NCI-H345 (cell line): Measurements from ENCODE around the gene EFNA5.
"Not testable (repeated sequence)": the region's sequence is repeated elsewhere in the genome, so short reads cannot be mapped to it uniquely, and the experiment has no call there.

Experiments
- DNase-seq: peaks from one replicate; lab custom pipeline; 2025; lab: John Stamatoyannopoulos, UW

Gene EFNA5

DNA sequence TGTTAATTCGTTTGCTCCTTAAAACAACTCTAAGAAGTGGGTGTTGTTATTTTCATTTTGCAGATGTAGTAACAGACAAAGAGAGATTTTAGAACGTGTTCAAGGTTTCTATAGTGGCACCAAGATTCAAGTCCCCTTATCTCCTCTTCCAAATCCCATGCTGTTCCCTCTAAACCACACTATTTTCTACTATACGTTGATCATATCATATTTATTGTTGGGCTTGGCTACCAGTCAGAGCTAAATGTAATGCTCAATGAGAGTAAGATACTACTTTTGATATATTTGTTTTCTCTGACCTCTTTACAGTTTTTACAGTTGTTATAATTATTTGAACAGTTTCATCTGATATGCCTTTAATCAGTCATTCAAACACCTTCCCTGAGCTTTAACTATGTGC, 212.9 kb downstream of the EFNA5 start:
- no peak for DNase-seq

DNA sequence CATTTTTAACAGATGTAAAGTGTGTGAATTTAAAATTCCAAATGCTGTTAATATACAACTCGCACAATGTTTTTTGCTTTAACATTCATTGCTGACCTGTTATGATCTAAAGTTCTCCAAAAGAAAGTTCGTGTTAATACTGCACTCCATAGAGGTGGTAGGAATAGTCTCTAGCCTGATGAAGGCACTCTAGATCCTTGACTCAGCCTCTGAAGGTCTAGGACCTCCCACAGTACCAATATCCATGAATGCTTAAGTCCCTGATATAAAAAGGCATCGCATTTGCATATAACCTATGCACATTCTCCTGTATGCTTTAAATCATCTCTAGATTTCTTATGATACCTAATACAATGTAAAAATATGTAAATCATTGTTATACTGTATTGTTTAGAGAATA, 213.6 kb downstream of the EFNA5 start:
- DNase-seq: no peak

DNA sequence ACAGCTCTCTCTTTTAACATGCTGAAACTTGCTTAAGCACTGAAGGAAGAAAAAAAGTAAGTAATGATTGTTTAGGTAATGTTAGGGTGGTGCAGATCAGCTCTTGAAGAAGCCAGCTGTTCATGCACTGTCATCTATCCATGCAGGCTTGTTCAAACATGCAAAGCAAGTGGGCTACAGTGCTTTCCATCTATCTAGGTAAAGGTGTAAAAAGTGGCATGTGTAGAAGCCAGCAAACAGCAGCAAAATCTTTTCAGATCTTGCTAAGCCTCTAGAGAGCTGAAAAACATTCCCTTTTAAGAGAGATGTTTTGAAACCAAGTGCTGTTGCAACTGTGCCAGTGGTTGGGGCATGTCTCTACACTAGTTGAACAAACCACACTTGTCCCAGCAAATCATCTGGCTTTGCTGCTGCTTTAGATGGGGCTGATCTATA, 214.4 kb downstream of the EFNA5 start:
- DNase-seq: peak; percentile 33

DNA sequence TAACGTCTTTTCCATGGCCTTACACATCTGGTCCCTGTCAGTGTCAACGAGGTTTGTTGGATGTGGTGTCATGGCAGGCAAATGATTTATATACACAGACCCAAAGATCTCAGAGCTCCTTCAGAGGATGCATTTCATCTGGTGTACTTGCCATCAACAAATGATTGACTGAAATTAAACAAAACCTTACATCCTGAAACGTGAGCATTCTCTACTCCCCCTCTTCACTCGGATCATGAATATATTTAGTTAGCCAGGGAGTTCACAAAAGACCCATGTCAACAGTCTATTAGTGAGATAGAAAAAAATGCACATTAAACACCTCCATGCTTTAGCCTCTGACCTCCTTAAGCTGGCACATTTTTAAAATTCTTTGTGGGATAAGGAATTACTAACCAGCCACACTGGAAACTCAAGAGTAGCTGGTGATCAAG, 215.6 kb downstream of the EFNA5 start:
- DNase-seq: peak; percentile 12

DNA sequence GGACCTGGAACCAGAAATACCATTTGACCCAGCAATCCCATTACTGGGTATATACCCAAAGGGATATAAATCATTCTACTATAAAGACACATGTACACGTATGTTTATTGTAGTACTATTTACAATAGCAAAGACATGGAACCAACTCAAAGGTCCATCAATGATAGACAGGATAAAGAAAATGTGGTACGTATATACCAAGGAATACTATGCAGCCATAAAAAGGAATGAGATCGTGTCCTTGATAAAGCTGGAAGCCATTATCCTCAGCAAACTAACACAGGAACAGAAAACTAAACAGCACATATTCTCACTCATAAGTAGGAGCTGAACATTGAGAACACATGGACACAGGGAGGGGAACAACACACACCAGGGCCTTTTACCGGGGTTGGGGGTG, 218.9 kb downstream of the EFNA5 start:
- DNase-seq: not testable (repeated sequence)

DNA sequence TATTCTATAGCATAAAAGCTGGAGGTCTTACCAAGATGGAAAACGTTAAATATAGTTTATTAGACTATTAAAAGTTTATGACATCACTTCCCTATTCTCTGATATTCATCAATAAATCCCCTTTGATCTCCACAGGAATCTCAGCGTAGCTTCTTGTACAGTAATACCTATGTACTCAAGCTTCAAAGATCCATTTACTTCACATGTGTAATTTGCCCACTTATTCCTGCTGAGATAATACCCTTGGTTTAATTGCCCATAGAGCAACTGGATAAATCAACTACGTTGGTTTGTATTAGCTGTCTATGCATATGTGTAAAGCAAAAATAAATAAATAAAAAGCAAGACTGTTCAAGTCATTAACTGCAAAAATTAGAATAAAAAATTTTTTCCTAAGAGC, 219.7 kb downstream of the EFNA5 start:
- DNase-seq: peak; percentile 18

DNA sequence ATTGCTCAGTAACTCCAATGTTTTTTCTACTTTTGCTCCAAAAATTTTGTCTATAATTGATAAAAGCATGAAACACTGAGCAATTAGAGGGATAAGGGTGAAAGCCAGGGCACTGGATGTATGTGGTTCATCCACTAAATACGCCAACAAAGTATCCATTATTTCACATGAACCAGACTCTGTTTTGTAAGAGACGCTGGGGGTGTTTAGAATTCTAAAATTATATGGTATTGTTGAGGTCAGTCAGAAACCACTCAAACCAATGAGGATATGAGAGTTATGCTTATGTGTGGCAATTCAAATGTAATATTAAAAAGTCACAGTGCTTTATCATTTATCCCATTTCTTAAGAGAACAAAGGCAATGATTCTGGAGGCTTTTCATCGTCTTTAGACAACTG, 220.2 kb downstream of the EFNA5 start:
- no peak for DNase-seq

DNA sequence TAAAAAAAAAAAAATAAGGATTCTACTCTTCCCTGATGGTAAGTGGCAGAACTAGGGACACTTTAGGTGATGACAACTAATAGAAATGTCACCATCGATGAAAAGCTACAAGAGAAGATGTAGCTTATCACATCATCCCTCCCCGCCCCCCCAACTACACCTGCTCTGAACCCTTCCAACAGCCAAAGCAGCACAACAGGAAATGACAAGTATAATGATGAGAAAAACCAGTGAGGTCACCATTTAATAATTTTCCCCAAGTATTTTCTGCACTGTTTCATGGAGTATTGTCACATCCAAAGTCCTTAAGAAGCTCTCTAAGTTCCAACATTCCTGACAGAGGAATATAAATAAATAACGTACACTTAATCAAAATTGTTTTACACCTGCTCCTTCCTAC, 221.4 kb downstream of the EFNA5 start:
- DNase-seq: no peak

DNA sequence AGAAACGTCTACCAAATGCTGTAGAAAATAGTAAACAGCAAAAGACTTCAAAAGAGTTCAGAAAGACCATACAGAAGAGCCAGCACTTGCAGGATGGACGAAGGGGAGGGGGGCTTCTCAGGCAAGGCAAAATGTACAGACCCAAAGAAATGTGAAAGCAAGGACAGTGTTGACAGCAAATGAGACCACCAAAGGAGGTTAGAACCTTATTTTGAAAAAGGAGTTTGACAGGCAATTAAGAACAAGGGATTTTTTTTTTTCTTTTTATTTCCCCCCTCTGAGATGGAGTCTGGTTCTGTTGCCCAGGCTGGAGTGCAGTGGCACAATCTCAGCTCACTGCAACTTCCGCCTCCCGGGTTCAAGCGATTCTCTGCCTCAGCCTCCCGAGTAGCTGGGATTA, 223.2 kb downstream of the EFNA5 start:
- DNase-seq: no peak

DNA sequence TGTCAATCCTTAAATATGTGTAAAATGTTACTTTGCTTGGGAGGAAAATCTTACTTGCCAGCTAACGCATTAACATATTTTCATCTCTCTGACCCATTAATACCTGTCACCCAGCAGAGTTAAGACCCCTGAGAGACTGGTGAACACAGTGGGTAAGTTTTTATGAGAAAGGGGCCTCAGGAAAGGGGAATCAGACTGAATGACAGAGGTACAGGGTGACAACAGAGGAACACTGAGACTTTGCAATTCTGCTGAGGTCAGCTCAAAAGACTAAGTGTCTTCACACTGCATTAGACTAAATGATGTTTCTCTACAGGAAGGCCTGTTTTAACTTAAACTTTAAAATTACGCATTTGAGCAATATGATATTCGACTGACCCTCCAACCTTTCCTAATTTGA, 223.8 kb downstream of the EFNA5 start:
- no peak for DNase-seq

DNA sequence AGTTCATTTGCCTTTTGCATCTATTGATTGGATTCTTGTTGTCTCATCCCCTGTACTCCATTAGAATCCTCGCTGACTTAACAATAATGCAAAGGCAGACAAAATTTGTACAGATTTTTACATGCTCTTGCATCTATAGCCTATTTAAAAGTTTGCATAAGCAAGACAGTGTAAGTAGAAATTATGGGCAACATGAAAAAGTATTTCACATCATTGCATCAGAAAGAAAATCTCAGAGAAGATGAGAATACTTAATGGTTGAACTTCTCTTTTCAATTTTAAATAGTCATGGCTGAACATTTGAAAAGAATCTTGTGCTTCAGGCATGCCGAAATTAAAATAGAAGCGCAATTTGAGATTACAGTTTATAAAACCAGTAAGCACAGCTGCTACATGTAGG, 226.4 kb downstream of the EFNA5 start:
- no peak for DNase-seq

DNA sequence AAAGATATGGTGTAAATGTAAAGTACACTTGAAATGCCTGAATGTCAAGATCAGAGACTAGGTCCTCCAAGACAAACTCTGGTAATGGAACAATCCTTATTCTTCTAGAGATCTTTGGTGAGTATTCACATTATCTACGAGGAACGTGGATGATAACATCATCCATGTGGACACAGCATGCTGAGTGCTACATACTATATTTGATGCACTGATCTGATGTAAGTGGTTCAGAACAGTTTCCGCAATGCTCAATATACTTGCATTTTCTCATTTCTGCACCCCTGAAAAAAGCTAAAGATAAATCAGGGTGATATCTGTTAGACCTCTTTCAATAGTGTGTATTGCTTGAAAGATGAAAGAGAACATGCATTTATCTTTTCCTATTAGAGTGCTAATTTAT, 226.8 kb downstream of the EFNA5 start:
- DNase-seq: no peak

DNA sequence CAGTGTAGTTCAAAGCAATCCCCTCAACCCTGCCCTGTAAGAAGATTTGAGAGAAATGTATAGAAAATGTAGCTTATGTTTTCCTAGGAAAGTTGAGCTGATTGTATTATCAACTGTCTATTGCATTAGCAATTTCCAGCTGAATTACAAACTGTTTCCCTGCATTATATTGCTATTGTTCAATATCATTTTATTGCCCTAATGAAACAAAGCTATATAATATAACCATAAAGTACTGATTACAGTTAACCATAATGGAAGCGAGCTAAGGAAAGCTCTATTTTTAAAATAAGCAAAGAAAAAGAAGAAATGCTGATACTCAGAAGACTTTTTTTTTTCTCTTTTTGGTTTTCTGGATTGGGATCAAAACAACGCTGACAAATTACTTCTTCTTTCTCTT, 228.3 kb downstream of the EFNA5 start:
- no peak for DNase-seq

DNA sequence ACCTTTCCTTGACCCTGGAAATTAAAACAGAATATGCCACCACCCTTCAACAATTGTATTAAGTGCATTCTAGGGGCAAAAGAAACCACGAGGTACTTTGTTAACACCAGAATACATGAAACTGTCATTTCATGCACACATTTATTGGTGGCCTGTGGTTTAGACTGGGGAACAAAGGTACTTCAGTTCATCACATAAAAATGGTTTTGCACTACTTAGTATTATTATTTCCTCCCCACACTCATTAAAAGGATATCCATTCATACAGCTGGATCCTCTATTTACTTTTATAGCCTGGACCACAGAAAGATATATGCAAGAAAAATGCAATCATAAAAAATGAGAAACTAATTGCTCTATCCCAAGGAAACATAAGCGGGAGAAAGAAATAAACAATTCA, 230.9 kb downstream of the EFNA5 start:
- no peak for DNase-seq

DNA sequence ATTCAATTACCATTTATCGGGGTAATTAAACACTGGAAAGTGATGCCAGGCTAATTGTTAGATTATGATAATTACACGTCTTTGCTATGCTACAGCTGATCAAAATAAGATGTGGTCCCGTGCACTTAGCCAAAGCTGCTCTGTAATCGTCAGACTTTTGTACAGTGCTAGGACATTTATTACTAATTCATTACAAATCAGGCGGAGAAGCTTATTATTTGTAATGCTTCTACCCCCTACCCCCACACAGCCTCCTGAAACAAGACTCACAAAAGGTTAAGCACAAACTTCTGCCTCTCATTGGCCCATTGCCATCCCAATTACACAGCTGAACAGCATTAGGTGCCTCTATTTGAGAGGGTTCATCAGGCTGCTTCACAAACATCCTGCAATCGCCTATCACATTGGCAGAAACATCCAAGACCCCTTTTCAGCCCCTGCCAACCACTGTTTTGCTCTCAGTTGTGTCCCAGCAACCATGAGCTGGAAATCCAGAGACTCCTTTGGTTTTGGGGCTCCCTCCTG, 232.7 kb downstream of the EFNA5 start:
- peak; percentile 21 for DNase-seq

DNA sequence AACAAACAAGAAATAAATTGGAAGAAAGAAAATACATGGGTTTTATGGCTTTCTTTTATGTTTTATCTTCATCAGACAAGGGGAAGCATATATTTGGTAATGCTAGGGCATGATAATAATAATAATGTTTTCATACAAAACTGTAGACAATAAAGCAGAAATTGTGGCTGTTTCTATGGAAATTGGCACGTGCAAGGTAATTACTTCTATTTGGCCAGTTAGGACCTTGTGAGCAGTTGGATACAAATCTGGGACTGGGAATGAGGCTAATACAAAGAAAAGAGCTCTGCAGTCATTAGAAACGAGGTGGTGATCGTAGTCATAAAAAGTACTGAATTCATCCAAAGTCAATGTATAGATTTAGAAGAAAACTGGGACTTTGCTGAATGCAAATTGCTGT, 233.6 kb downstream of the EFNA5 start:
- no peak for DNase-seq

DNA sequence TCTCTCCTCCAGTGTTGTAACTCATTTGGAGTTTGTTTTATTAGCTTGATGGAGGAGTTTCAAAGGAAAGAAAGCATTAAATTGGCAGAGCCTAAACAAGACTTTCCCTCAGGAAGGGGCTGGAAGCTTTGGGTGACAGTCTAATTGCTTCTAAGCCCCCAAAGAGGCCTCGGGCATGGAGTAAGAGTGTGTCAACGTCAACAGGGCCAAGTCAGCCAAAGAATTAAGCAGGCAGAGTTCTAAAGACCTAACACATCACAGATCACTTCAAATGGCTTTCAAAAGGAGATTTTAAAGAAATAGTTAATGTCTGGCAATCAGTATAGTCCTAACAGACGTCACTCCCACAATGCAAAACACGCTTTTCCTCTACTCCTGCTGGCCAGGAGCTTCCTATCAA, 234.5 kb downstream of the EFNA5 start:
- DNase-seq: no peak

DNA sequence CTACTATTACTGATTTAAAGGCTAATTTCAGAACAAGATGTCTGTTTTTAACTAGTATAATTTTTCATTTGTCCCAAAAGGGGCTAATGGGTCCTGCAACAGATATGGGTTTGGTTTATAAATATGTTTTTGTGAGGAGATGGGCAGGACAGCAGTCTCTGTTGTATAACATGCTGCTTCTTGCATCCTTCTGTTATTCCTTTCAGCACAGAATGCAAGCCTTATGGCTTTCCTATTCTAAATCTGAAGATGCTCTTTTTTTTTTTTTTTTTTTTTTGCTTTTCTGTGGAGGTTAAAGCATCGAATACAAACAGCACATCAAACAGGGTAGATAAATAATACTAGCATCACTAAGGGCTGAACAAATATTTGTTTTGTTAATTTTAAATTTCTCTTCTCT, 235.7 kb downstream of the EFNA5 start:
- DNase-seq: no peak

DNA sequence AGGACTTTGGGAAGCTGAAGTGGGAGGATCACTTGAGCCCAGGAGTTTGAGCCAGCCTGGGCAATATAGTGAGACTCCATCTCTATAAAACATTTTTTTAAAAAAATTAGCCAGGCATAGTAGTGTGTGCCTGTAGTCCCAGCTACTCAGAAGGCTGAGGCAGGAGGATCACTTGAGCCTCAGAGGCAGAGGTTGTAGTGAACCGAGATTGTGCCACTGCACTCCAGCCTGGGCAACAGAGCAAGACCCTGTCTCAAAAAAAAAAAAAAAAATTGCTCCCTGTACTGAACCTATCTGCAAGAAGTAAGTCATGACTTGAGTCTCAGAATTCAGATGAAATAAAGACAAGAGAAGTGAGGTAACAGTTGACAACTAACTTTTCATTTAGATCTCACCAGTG, 237.1 kb downstream of the EFNA5 start:
- DNase-seq: not testable (repeated sequence)

DNA sequence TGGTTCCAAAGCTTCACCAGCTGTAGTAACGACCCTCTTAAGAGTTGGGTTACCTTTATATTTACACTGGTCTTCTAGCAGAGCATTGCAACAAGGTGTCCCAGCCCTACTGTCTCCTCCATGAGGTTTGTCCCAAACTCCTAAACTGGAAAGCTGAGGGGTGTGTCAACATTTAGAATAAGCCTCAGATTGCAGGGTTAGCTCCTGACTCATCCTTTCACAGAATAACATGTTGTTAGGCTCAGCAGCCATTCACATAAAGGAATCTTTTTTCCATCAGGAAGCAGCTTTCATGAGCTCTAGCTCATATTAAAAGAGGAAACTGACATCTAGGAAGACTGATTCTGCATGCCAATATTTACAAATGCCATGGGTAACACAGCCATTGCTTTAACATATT, 238.7 kb downstream of the EFNA5 start:
- DNase-seq: no peak

DNA sequence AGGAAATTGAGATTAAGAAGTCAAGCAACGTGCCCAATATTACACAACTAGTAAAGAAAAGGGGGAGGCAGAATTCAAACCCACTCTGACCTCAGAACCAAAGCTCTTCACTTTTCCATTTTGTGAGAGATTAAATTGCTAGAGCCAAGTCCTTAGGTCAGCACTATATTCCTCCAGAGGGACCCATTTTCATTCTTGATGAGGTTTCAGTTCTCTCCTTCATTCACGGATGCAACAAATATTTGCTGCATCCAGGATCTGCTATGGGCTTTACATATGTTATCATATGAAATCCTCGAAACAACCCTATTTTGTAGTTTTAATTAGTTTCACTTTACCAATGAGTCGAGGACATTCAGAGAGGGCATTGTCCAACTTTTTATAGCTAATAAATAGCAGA, 239.2 kb downstream of the EFNA5 start:
- DNase-seq: no peak

DNA sequence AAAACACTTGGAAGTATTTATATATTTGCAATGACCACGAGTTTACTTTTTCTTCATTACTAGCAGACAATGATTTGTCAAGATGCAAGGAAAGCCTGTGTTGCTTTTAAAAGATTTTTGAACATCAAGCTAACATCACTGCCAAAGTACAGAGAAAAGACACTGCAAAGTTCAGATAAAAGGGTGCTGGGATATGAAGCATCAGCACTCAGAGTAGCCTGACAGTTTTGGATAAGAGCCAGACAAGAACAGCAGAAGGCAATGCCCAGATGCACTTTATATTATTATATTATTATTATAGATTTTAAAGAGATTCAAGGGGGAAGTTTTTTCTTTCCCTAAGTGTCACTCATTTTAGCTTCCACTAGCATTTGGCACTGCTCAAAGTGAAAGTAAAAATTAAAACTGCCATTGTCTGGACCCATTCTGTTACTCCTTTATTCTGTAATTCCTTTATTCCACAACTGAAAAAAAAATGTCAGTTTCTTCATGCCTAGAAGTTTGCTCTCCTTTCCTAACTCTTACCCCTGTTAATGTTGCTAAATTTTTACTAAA, 240.6 kb downstream of the EFNA5 start:
- DNase-seq: no peak

DNA sequence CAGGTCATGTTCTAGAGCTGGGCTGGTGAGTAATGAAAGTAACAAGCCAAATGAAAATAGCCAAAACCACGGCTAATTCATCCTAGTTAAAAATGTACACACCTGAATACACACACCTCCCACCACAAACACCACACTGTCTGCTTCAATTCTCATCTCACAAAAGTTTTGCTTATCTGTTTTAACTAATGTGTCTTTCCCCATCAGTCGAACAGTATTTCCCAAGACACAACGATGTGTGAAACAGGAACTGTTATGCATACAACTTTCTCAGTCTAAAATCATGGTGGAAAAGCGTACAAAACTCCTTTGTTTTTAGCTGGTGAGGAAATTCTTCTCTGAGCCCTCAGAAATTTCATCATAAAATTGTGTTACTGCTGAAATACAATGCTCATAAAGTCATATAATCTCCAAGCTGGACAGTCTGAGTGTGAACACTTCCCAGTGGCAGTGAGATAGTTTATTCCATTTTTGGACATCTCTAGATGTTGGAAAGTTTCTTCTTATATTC, 242.4 kb downstream of the EFNA5 start:
- DNase-seq: no peak

DNA sequence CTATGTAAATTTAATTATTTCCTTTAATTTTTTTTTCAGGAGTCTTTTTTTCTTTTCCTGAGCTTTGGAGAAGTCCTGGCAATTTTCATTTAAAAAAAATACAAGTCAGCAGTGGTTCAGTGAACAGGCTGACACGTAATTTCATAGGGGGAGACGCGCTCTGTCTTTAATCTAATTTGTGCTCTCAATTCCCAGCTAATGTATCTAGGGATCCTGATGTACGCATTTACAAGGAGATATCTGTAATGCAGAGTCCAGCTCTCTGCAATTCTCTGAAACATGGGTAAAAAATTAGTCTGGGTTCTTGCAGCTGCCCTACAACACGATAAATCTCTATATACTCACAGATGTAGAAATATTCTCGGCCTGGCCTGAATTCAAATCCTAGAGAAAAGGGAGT, 243.9 kb downstream of the EFNA5 start:
- DNase-seq: no peak
